22Rv1 (cell line): ENCODE results near the gene SQOR.

Source experiments
- H3K27ac ChIP-seq: fragments of 450-650 bp; 2 replicates; pipeline ENCODE4 v1.5.1; 2017
- ZFX ChIP-seq: fragments of 450-650 bp; IDR thresholded peaks from 2 replicates; pipeline ENCODE4 v1.6.1; 2017; ENCODE audit warnings: antibody characterized with exemption, borderline replicate concordance
- TF ChIP-seq, protein P1 (sequence below): fragments of 450-650 bp; IDR thresholded peaks from 2 replicates; pipeline ENCODE4 v1.5.1; 2017; ENCODE audit warnings: mild to moderate bottlenecking

Gene SQOR

DNA sequence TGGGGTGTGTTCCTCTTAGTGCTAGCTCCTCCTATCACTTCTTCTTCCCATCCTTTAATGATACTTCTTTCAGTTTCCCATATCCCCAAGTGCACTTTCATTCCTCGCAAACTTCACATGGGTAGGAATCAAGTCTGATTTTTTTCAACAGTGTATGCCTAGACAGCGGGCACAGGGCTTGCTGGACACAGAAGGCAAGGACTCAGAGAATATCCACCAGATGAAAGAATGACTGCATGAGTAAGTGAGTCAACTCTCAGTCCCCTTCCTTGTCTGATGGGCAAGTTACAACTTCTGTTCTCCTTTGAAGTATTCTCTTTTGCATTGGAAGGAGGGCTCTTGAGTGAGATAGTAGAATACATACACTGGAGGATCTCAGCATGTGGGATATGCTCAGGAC lies 3.1 kb upstream of the SQOR start:
- H3K27ac ChIP-seq: no peak overlapping the region
- no peak for TF ChIP-seq ZFX
- TF ChIP-seq, protein P1, sequence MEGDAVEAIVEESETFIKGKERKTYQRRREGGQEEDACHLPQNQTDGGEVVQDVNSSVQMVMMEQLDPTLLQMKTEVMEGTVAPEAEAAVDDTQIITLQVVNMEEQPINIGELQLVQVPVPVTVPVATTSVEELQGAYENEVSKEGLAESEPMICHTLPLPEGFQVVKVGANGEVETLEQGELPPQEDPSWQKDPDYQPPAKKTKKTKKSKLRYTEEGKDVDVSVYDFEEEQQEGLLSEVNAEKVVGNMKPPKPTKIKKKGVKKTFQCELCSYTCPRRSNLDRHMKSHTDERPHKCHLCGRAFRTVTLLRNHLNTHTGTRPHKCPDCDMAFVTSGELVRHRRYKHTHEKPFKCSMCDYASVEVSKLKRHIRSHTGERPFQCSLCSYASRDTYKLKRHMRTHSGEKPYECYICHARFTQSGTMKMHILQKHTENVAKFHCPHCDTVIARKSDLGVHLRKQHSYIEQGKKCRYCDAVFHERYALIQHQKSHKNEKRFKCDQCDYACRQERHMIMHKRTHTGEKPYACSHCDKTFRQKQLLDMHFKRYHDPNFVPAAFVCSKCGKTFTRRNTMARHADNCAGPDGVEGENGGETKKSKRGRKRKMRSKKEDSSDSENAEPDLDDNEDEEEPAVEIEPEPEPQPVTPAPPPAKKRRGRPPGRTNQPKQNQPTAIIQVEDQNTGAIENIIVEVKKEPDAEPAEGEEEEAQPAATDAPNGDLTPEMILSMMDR: no peak

DNA sequence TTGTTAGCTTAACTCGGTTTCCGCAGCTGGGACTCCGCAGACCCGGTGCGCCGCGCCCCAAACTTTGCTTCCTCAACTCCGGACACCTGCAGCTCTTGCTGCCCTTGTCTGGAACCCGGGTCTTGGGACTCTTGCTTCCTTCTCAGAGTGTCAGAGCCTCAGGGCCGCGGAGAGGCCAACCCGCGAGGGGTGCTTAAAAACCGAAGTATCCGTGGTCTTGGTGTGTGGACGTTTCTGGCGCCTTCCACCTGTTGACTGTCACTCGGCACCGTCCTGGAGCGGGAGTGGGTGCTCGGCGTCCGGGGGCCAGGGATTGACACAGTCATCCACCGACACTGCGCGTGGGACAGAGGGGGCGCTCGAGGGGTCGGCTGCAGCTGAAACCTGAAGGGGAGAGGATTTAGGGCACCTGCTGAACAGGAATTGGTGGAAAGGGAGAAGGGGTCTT lies 386 bp downstream of the SQOR start:
- H3K27ac ChIP-seq: peak overlapping the region; percentile 40
- TF ChIP-seq, protein P1: peak; percentile 78
- no peak for TF ChIP-seq ZFX

DNA sequence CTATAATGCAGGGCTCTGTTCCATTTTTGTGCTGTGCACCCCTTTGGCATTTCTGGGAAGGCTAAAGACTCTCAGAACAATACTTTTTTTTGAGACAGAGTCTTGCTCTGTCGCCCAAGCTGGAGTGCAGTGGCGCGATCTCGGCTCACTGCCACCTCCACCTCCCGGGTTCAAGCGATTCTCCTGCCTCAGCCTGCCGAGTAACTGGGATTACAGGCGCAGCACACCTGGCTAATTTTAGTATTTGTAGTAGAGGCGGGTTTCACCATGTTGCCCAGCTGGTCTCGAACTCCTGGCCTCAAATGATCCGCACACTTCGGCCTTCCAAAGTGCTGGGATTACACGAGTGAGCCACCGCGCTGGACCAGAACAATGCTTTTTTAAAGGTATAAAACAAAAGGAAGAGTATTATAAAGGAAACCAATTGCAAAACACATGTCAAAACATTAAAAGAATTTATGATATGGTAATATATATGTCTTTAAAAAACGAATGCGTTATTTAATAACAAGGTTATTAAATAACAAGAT lies 999 bp downstream of the SQOR start:
- peak overlapping the region; percentile 40; the same call in 1 of the 2 replicates for H3K27ac ChIP-seq
- TF ChIP-seq, protein P1: peak; percentile 46
- TF ChIP-seq ZFX: no peak

- H3K27ac ChIP-seq: peak overlapping the region; percentile 46
- no peak for TF ChIP-seq ZFX
- TF ChIP-seq, protein P1: no peak
These were observed 2.3 kb downstream of the SQOR start for GRCh38 chr15:45637141-45637540.

GRCh38 chr15:45637552-45638033 lies 2.8 kb downstream of the SQOR start:
- no peak for TF ChIP-seq ZFX
- TF ChIP-seq, protein P1: no peak
- H3K27ac ChIP-seq: peak overlapping the region; percentile 46

DNA sequence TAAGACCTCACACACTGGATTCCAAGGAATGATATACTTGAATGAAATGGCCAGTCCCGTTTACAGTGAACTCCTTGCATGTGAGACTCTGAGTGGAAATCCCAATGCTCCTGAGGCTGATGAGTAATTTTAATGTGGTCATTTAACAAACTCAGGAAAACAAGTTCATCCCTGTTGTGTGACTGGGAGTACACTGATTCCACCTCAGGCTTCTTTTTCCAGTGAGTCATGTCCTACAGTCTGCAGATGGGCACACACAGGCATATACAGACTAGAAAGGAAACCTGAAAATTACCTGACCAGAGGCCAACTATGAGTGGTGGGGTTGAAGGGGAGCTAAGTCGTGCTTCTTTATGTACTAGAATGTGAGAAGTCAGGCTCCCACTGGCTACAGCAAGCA lies 5.8 kb downstream of the SQOR start:
- no peak for TF ChIP-seq ZFX
- TF ChIP-seq, protein P1: no peak
- H3K27ac ChIP-seq: peak overlapping the region; percentile 38; the same call in 1 of the 2 replicates

GRCh38 chr15:45641374-45641781 lies 6.5 kb downstream of the SQOR start:
- TF ChIP-seq, protein P1: no peak
- no peak for TF ChIP-seq ZFX
- H3K27ac ChIP-seq: peak overlapping the region; percentile 38
